Ascending aorta (tissue), 2 donors: Measurements from ENCODE around the gene TTC13. TPM values are rescaled to one million over a fixed set of nuclear protein-coding genes. Genes with fewer than 3 reads are reported as not detected.
A peak's percentile ranks its signal among the peaks of the same experiment; 100 is the strongest.

ENCODE experiments used
- DNase-seq, 2 donors: peaks; one replicate each; pipeline ENCODE4 v3.0.0-alpha.2; 2019; ENCODE audit warnings: low spot score in 2 of 2
- H3K27ac ChIP-seq, 2 donors: fragments of 200-600 bp; sonication (generic); one replicate each; pipeline ENCODE4 v1.5.1; 2016 to 2017; ENCODE audit warnings: mild to moderate bottlenecking in 1 of 2
- H3K27me3 ChIP-seq: fragments of 200-600 bp; sonication (generic); one replicate; pipeline ENCODE4 v1.5.1; 2017
- H3K36me3 ChIP-seq, 2 donors: fragments of 200-600 bp; sonication (generic); one replicate each; pipeline ENCODE4 v1.5.1; 2016
- H3K4me1 ChIP-seq, 2 donors: fragments of 200-600 bp; sonication (generic); one replicate each; pipeline ENCODE4 v1.5.1; 2016 to 2017; ENCODE audit warnings: mild to moderate bottlenecking in 1 of 2
- H3K4me3 ChIP-seq, 2 donors: fragments of 200-600 bp; sonication (generic); one replicate each; pipeline ENCODE4 v1.5.1; 2016 to 2017; ENCODE audit warnings: mild to moderate bottlenecking in 1 of 2
- H3K9me3 ChIP-seq, 2 donors: fragments of 200-600 bp; sonication (generic); one replicate each; pipeline ENCODE4 v1.5.1; 2016
- intact Hi-C: fragments of 100-400 bp; cut with DNase I; formaldehyde crosslinking; loops from one replicate; pipeline ENCODE4 v1.15.1; 2023
- total RNA-seq: library from RNA; depleted of rRNA; stranded (reverse); fragments of >200 nt; gene quantifications from one replicate; pipeline ENCODE4 v1.1.0, GENCODE V29; 2016
- TF ChIP-seq, protein P1 (sequence below), 3 experiments: fragments of 200-600 bp in 2 of 3; fragments of 450-650 bp in 1 of 3; sonication (generic) in 2 of 3; IDR thresholded peaks; one replicate each; pipeline ENCODE4 v1.5.1; 2016 to 2019; ENCODE audit warnings: antibody characterized with exemption in 3 of 3, mild to moderate bottlenecking in 1 of 3, moderate library complexity in 1 of 3

Gene TTC13
- total RNA-seq, 1 donor from 2014 or later: 21.5 TPM

DNA sequence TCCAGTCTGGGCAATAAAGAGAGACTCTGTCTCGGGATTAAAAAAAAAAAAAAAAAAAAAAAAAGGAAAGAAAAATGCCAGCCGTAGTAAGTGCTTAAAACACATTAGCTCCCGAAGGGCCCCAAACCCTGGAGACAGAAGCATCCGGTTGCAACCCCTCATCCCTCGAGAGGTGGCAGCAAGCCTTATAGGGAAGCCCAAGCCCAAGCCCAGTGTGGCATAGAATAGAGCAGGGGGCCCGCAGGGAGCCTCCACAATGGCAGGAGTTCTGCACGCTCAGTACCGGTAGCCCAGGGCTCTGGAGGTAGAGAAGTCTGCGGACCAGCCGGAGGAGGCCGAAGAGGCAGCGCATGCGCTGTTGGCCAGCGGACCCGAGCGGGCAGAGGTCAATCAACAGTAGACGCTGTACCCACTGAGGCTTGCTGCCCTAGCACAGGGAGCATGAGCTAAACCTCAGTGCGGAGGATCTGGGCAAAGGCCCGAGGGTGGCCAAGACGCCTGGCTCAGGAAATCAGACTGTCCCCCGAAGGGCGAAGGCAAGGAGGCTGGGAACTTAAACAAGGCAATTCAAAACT lies 76.2 kb downstream of the TTC13 start:
- TF ChIP-seq, protein P1, sequence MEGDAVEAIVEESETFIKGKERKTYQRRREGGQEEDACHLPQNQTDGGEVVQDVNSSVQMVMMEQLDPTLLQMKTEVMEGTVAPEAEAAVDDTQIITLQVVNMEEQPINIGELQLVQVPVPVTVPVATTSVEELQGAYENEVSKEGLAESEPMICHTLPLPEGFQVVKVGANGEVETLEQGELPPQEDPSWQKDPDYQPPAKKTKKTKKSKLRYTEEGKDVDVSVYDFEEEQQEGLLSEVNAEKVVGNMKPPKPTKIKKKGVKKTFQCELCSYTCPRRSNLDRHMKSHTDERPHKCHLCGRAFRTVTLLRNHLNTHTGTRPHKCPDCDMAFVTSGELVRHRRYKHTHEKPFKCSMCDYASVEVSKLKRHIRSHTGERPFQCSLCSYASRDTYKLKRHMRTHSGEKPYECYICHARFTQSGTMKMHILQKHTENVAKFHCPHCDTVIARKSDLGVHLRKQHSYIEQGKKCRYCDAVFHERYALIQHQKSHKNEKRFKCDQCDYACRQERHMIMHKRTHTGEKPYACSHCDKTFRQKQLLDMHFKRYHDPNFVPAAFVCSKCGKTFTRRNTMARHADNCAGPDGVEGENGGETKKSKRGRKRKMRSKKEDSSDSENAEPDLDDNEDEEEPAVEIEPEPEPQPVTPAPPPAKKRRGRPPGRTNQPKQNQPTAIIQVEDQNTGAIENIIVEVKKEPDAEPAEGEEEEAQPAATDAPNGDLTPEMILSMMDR (IDR thresholded peaks at IDR 0.05): no peak
- intact Hi-C loops: no loop called here
- no peak overlapping the region for H3K27ac ChIP-seq
- no peaks in the 10 kb centered on the region for H3K27me3 ChIP-seq
- peaks cover 0 to 18% of the 10 kb centered on the region in 2 donors for H3K4me1 ChIP-seq
- H3K4me3 ChIP-seq: no peak overlapping the region
- H3K9me3 ChIP-seq: no peaks in the 10 kb centered on the region
- no peak for DNase-seq
- H3K36me3 ChIP-seq: peaks cover 3 to 4% of the 10 kb centered on the region in 2 donors

DNA sequence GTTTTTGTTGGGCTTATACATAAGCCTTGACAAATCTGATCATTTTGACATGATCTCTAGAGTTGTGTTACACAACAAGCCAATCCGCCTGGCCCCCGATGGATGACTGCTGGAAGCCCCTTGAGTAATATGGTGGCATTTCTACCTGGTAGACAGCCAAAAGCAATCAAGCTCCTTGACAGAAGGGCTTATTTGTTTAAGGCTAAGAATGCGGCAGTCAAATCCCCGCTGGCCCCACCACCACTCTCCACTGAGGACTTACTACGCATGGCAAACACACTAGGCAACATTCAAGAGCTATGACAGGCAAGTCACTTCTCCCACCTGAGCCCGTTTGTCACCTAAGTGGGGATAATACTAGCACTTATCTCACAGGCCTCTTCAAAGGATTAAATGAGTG lies 77.0 kb downstream of the TTC13 start:
- H3K4me1 ChIP-seq: peaks cover 0 to 22% of the 10 kb centered on the region in 2 donors
- H3K27me3 ChIP-seq: no peaks in the 10 kb centered on the region
- TF ChIP-seq, protein P1 (IDR thresholded peaks at IDR 0.05): no peak
- intact Hi-C loops: no loop called here
- H3K9me3 ChIP-seq: no peaks in the 10 kb centered on the region
- no peak for DNase-seq
- H3K27ac ChIP-seq: no peak overlapping the region
- H3K4me3 ChIP-seq: no peak overlapping the region
- H3K36me3 ChIP-seq: no peaks in the 10 kb centered on the region

DNA sequence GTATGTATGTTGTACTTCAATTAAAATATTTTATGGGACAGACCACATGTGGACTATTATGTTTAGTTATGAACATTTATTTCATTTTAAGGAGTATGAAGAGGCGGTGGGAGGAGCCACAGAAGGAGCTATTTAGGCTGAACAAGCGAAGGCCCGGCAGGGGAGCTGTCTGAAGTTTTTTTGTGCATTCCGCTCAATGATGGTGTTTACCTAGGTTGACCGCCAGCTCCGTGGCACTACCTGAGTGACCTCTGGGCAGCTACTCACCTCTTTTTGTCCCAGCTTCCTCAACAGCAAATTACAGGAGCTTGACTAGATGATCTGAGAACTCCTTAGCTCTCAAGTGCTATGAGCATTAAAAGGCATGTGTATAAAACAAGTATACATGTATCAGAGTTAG lies 77.7 kb downstream of the TTC13 start:
- H3K36me3 ChIP-seq: no peaks in the 10 kb centered on the region
- H3K9me3 ChIP-seq: no peaks in the 10 kb centered on the region
- intact Hi-C loops: no loop called here
- H3K27ac ChIP-seq: peak overlapping the region in 1 of 2 donors; percentile 6
- peaks cover 0 to 24% of the 10 kb centered on the region in 2 donors for H3K4me1 ChIP-seq
- TF ChIP-seq, protein P1 (IDR thresholded peaks at IDR 0.05): no peak
- no peaks in the 10 kb centered on the region for H3K27me3 ChIP-seq
- no peak for DNase-seq
- no peak overlapping the region for H3K4me3 ChIP-seq

DNA sequence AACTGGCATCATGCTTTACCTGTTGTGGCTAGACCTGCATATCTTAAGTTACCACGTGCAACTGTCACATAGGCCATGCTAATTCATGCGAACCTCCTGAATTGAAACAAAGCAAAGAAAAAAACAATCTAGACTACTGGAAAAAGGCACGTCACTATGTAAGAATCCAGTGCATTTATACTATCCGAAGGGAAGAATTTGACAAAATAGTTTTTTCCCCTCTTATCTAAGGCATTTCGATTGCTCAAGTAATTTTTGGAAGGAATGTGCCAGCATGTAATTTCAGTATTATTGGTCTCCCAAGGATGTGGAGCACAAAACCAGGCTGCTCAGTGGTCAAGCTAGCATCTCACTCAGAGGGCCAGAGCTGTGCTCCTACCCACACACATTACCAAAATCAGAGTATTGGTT lies 78.8 kb downstream of the TTC13 start:
- intact Hi-C loops: loop anchor here (2.0 kb wide), 1 partner anchor 75 kb away; no protein-coding TSS in a partner anchor
- H3K27ac ChIP-seq: peak overlapping the region in 1 of 2 donors; percentile 34
- no peaks in the 10 kb centered on the region for H3K9me3 ChIP-seq
- no peaks in the 10 kb centered on the region for H3K36me3 ChIP-seq
- H3K4me3 ChIP-seq: no peak overlapping the region
- peaks cover 0 to 21% of the 10 kb centered on the region in 2 donors for H3K4me1 ChIP-seq
- no peaks in the 10 kb centered on the region for H3K27me3 ChIP-seq
- TF ChIP-seq, protein P1 (IDR thresholded peaks at IDR 0.05): no peak
- peak in 1 of 2 donors; percentile 73 for DNase-seq

DNA sequence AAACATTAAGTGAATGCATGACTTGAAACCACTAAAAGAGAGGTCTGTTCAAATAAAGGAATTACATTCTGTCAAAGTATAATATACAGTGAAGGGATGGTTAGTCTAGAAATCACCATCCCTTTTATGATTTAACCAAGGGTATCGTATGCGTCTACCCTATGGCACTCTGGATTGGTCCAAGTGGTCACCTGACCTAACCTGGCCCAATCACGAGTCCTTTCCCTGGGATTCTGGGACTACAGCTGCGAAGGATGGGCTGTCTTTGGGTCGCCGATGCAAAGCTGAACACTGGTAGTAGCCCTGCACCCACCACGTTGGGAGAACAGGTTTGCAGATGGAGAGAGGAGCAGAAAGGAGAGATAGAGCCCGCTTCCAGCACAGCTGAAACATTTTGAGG lies 79.9 kb downstream of the TTC13 start:
- Histone ChIP-seq H3K9me3 (no peaks in the 10 kb centered on the region), H3K4me3 (no peak overlapping the region), H3K36me3 (no peaks in the 10 kb centered on the region), H3K4me1 (peaks cover 0 to 21% of the 10 kb centered on the region in 2 donors), H3K27ac (no peak overlapping the region), H3K27me3 (no peaks in the 10 kb centered on the region)
- intact Hi-C loops: loop anchor here (2.0 kb wide), 1 partner anchor 74 kb away; no protein-coding TSS in a partner anchor
- no peak for DNase-seq
- TF ChIP-seq, protein P1 (IDR thresholded peaks at IDR 0.05): no peak
